HepG2 (cell line): ENCODE results near the gene ARHGEF16. TPM values are rescaled to one million over a fixed set of nuclear protein-coding genes. Genes with fewer than 3 reads are reported as not detected.

Experiments
- ATAC-seq: fragments of 200-7000 bp; cut with Tn5 transposase; 3 replicates; pipeline ENCODE4 v1.9.1; 2020; ENCODE audit warnings: mild to moderate bottlenecking, moderate library complexity
- BruUV-seq: library from RNA; stranded (reverse); fragments of 400-500 nt; replicated peaks from 2 replicates; lab custom pipeline; 2021; lab: Mats Ljungman, UMichigan
- CTCF ChIA-PET: fragments of 300-600 bp; formaldehyde crosslinking; extraction: SDS; loops from one replicate; lab custom pipeline; 2021; ENCODE audit warnings: low total read pairs, inconsistent platforms, low intra/inter-chr PET ratio; lab: Yijun Ruan, JAX
- POLR2A ChIA-PET: fragments of 350-600 bp; sonication (Branson Sonifier 250); formaldehyde crosslinking; loops from one replicate; lab custom pipeline; 2020; ENCODE audit warnings: antibody characterized with exemption, inconsistent platforms; lab: Yijun Ruan, JAX
- DNase-seq: peaks from one replicate; pipeline ENCODE4 v3.0.0-alpha.2; 2015; ENCODE audit warnings: low spot score
- FAIRE-seq: peaks from 3 replicates; lab custom pipeline; 2011; peaks lifted over from hg19 to GRCh38; lab: Jason Lieb, UNC
- H2AFZ ChIP-seq: one replicate; pipeline ENCODE4 v1.6.1; 2011; ENCODE audit warnings: low read length, inconsistent platforms
- H3K27ac ChIP-seq: fragments of 300-600 bp; 3 replicates; pipeline ENCODE4 v1.8.0; 2011; ENCODE audit warnings: mixed run types, mild to moderate bottlenecking, mixed read lengths, low read length, inconsistent platforms; ENCODE audit not compliant: insufficient read depth; ENCODE audit errors: extremely low read length
- H3K27me3 ChIP-seq, 2 experiments: fragments of 200-600 bp in 1 of 2; 2 replicates in 1 of 2; 3 replicates in 1 of 2; pipeline versions ENCODE4 v1.6.0 to v1.8.0; 2011; ENCODE audit warnings: low read length in 2 of 2, mild to moderate bottlenecking in 2 of 2, moderate library complexity in 2 of 2, inconsistent platforms in 1 of 2; ENCODE audit not compliant: insufficient read depth in 2 of 2, control insufficient read depth in 1 of 2
- H3K36me3 ChIP-seq, 2 experiments: fragments of 200-600 bp in 1 of 2; replicated peaks in 1 of 2; 2 replicates in 1 of 2; 3 replicates in 1 of 2; pipeline versions ENCODE4 v1.5.1 to v1.8.0; 2011; ENCODE audit warnings: low read length in 2 of 2, inconsistent platforms in 1 of 2; ENCODE audit not compliant: insufficient read depth in 2 of 2, control insufficient read depth in 1 of 2
- H3K4me1 ChIP-seq: 2 replicates; pipeline ENCODE4 v1.5.1; 2012; ENCODE audit warnings: low read length, inconsistent platforms; ENCODE audit not compliant: insufficient read depth
- H3K4me2 ChIP-seq: 2 replicates; pipeline ENCODE4 v1.6.0; 2011; ENCODE audit warnings: low read depth, low read length, inconsistent platforms
- H3K4me3 ChIP-seq, 3 experiments: fragments of 200-600 bp in 1 of 3; sonication (generic), shearing (Covaris generic) in 1 of 3; replicated peaks in 1 of 3; 2 replicates each; pipeline ENCODE4 v1.5.1; 2011 to 2016; ENCODE audit warnings: low read length in 3 of 3, inconsistent platforms in 2 of 3, low read depth in 2 of 3, mild to moderate bottlenecking in 2 of 3, control low read depth in 1 of 3, mixed read lengths in 1 of 3; ENCODE audit not compliant: insufficient read depth in 1 of 3
- H3K79me2 ChIP-seq: one replicate; pipeline ENCODE4 v1.6.1; 2011; ENCODE audit warnings: low read length, inconsistent platforms; ENCODE audit not compliant: insufficient read depth
- H3K9ac ChIP-seq: 2 replicates; pipeline ENCODE4 v1.6.0; 2011; ENCODE audit warnings: mild to moderate bottlenecking, low read depth, low read length, inconsistent platforms; ENCODE audit not compliant: insufficient read depth
- H3K9me3 ChIP-seq: 2 replicates; pipeline ENCODE4 v1.5.1; 2012; ENCODE audit warnings: mild to moderate bottlenecking, low read length
- H4K20me1 ChIP-seq: 2 replicates; pipeline ENCODE4 v1.6.0; 2011; ENCODE audit warnings: inconsistent platforms, mild to moderate bottlenecking, low read length, moderate library complexity; ENCODE audit not compliant: insufficient read depth
- HIVEP1 ChIP-seq: sonication (generic); formaldehyde crosslinking; IDR thresholded peaks from 2 replicates; pipeline ENCODE4 v1.4.0; 2020; ENCODE audit warnings: mild to moderate bottlenecking, missing genetic modification reagents
- HNRNPUL1 ChIP-seq: fragments of 200-400 bp; formaldehyde crosslinking; IDR thresholded peaks from 2 replicates; pipeline ENCODE4 v1.6.1; 2017; ENCODE audit warnings: low read depth, mild to moderate bottlenecking, low read length, moderate library complexity
- MAFK ChIP-seq, 2 experiments: IDR thresholded peaks in 1 of 2; conservative IDR thresholded peaks in 1 of 2; 2 replicates each; pipeline ENCODE4 v1.6.1; 2011; ENCODE audit warnings: improper control_type of control experiment in 2 of 2, low read length in 2 of 2
- MXD4 ChIP-seq: IDR thresholded peaks from 2 replicates; pipeline ENCODE4 v1.6.1; 2016; ENCODE audit warnings: mild to moderate bottlenecking, missing biosample characterization, missing genetic modification reagents
- NBN ChIP-seq: fragments of 450-650 bp; conservative IDR thresholded peaks from 2 replicates; pipeline ENCODE4 v1.6.1; 2017
- ZBTB7A ChIP-seq: sonication (generic); formaldehyde crosslinking; IDR thresholded peaks from 2 replicates; pipeline ENCODE4 v1.8.0; 2022; ENCODE audit warnings: mild to moderate bottlenecking, missing genetic modification reagents
- ZFP90 ChIP-seq: sonication (generic); formaldehyde crosslinking; IDR thresholded peaks from 2 replicates; pipeline ENCODE4 v1.8.0; 2022; ENCODE audit warnings: missing genetic modification reagents, mild to moderate bottlenecking, inconsistent platforms, borderline replicate concordance
- ZNF543 ChIP-seq: sonication (generic); formaldehyde crosslinking; IDR thresholded peaks from 2 replicates; pipeline ENCODE4 v1.4.0; 2020; ENCODE audit warnings: mild to moderate bottlenecking, missing genetic modification reagents
- ZNF570 ChIP-seq: sonication (generic); formaldehyde crosslinking; IDR thresholded peaks from 2 replicates; pipeline ENCODE4 v1.4.0; 2020; ENCODE audit warnings: mild to moderate bottlenecking, missing genetic modification reagents, borderline replicate concordance
- ZNF589 ChIP-seq: sonication (generic); formaldehyde crosslinking; conservative IDR thresholded peaks from 2 replicates; pipeline ENCODE4 v1.8.0; 2022; ENCODE audit warnings: mild to moderate bottlenecking, moderate library complexity, missing genetic modification reagents
- WGBS: methylation state at CpG from one replicate; pipeline ENCODE4 v1.1.6; 2017; ENCODE audit warnings: low lambda C conversion rate; 5-methylcytosine and 5-hydroxymethylcytosine counted together
- in situ Hi-C: cut with HindIII; loops from 2 replicates; pipeline ENCODE4 v1.10.0; 2017; ENCODE audit warnings: low pct_unique_long_range_greater_than_20kb; ENCODE audit not compliant: extremely low pct_ligation_motif_present
- intact Hi-C: fragments of 100-400 bp; cut with micrococcal nuclease; formaldehyde crosslinking; loops from one replicate; pipeline ENCODE4 v1.10.0; 2022; ENCODE audit not compliant: unreplicated experiment
- polyA plus RNA-seq, 8 experiments: library from polyadenylated mRNA; depleted of rRNA in 3 of 8; stranded (reverse) in 7 of 8; unstranded in 1 of 8; fragments of >200 nt; fragmentation: Illumina TruSeq in 4 of 8; extraction: Trizol in 4 of 8; gene quantifications; 2 replicates each; pipeline versions ENCODE4 v1.2.1 to v1.2.3, GENCODE V29; 2011 to 2016; ENCODE audit warnings: low read depth in 4 of 8, missing spikeins in 1 of 8, mixed read lengths in 1 of 8; ENCODE audit not compliant: insufficient read depth in 1 of 8
- total RNA-seq, 5 experiments: library from RNA; depleted of rRNA; stranded (reverse); fragments of >200 nt; fragmentation: Illumina TruSeq; extraction: Trizol; gene quantifications; 2 replicates each; pipeline ENCODE4 v1.2.3, GENCODE V29; 2016; ENCODE audit warnings: low read depth in 1 of 5
- TF ChIP-seq, protein P1 (sequence below): sonication (generic); formaldehyde crosslinking; IDR thresholded peaks from 2 replicates; pipeline ENCODE4 v1.4.0; 2020; ENCODE audit warnings: mild to moderate bottlenecking, low read depth, missing genetic modification reagents

The ARHGEF16 gene
- total and polyA plus RNA-seq, 2 of the 13 experiments (the other 11 are each of a cell fraction or from before 2014, with no cell fraction given) = 20.3 to 39.9 TPM

DNA sequence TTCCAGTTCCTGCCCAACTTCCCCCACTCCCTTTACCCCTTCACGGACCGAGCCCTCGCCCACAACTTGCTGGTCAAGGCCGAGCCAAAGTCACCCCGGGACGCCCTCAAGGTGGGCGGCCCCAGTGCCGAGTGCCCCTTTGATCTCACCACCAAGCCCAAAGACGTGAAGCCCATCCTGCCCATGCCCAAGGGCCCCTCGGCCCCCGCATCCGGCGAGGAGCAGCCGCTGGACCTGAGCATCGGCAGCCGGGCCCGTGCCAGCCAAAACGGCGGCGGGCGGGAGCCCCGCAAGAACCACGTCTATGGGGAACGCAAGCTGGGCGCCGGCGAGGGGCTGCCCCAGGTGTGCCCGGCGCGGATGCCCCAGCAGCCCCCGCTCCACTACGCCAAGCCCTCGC lies 42.1 kb upstream of the ARHGEF16 start:
- no peaks in the 10 kb centered on the region for H3K79me2 ChIP-seq
- in situ Hi-C loops (no loop called here), intact Hi-C loops (loop anchor here (5.0 kb wide), 1 partner anchor 345 kb away; the partner anchor contains the start of gene PRDM16)
- ChIA-PET POLR2A (no interaction called here), CTCF (no interaction called here)
- no peak overlapping the region for H2AFZ ChIP-seq
- H3K9ac ChIP-seq = no peak overlapping the region
- no peaks in the 10 kb centered on the region for H4K20me1 ChIP-seq
- H3K36me3 ChIP-seq = no peaks in the 10 kb centered on the region
- H3K9me3 ChIP-seq = peaks cover 9% of the 10 kb centered on the region
- peaks cover 0 to 9% of the 10 kb centered on the region in 2 experiments; a peak in 4 of 5 replicates for H3K27me3 ChIP-seq
- 62% methylated on average over 14 of the region's 33 CpGs for WGBS
- ATAC-seq (no peak), FAIRE-seq (no peak), DNase-seq (no peak)
- H3K4me2 ChIP-seq = no peak overlapping the region
- TF ChIP-seq ZNF570 (CRISPR knock-in tag) = no peak
- TF ChIP-seq, protein P1, sequence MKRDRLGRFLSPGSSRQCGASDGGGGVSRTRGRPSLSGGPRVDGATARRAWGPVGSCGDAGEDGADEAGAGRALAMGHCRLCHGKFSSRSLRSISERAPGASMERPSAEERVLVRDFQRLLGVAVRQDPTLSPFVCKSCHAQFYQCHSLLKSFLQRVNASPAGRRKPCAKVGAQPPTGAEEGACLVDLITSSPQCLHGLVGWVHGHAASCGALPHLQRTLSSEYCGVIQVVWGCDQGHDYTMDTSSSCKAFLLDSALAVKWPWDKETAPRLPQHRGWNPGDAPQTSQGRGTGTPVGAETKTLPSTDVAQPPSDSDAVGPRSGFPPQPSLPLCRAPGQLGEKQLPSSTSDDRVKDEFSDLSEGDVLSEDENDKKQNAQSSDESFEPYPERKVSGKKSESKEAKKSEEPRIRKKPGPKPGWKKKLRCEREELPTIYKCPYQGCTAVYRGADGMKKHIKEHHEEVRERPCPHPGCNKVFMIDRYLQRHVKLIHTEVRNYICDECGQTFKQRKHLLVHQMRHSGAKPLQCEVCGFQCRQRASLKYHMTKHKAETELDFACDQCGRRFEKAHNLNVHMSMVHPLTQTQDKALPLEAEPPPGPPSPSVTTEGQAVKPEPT (CRISPR knock-in tag) = no peak
- no peak for TF ChIP-seq HIVEP1 (CRISPR knock-in tag)
- no peak for TF ChIP-seq NBN
- TF ChIP-seq HNRNPUL1 = no peak
- no peak for TF ChIP-seq MAFK (conservative IDR thresholded peaks at IDR 0.05 in 1 of 2, IDR thresholded peaks at IDR 0.05 in 1 of 2; ENCODE audit: low read length in 2 of 2)
- TF ChIP-seq ZNF543 (CRISPR knock-in tag) = no peak
- TF ChIP-seq ZFP90 (CRISPR knock-in tag) = no peak
- no peak for TF ChIP-seq ZBTB7A (CRISPR knock-in tag)
- no peak for TF ChIP-seq MXD4
- TF ChIP-seq ZNF589 (CRISPR knock-in tag) = no peak
- H3K4me3 ChIP-seq = no peak overlapping the region
- no peak overlapping the region for H3K27ac ChIP-seq
- peaks cover 20% of the 10 kb centered on the region for H3K4me1 ChIP-seq
- BruUV-seq = no TSS peak
